SK-N-SH treated with all-trans-retinoic acid at 6 μM for 48 hours (cell line): Measurements from ENCODE around the gene PRRC2C.
"Not testable (repeated sequence)": the region's sequence is repeated elsewhere in the genome, so short reads cannot be mapped to it uniquely, and the experiment has no call there.

ENCODE experiments used
- BACH2 ChIP-seq: fragments of 250-450 bp; sonication (Bioruptor Pico); IDR thresholded peaks from 2 replicates; pipeline ENCODE4 v1.9.0; 2021; ENCODE audit warnings: mild to moderate bottlenecking, borderline replicate concordance
- CREB5 ChIP-seq: fragments of 250-450 bp; sonication (Bioruptor Pico); IDR thresholded peaks from 2 replicates; pipeline ENCODE4 v1.5.1; 2020; ENCODE audit warnings: low read depth, mild to moderate bottlenecking, moderate library complexity
- CSRNP3 ChIP-seq: fragments of 250-450 bp; sonication (Bioruptor Pico); IDR thresholded peaks from 2 replicates; pipeline ENCODE4 v1.5.1; 2021; ENCODE audit warnings: mild to moderate bottlenecking, moderate library complexity
- ESRRG ChIP-seq: fragments of 250-450 bp; sonication (Bioruptor Pico); IDR thresholded peaks from 2 replicates; pipeline ENCODE4 v1.6.1; 2021; ENCODE audit warnings: mild to moderate bottlenecking
- GLIS3 ChIP-seq: fragments of 250-450 bp; sonication (Bioruptor Pico); IDR thresholded peaks from 2 replicates; pipeline ENCODE4 v1.5.0; 2020; ENCODE audit warnings: mild to moderate bottlenecking, moderate library complexity
- ISL1 ChIP-seq: fragments of 250-450 bp; sonication (Bioruptor Pico); IDR thresholded peaks from 2 replicates; pipeline ENCODE4 v2.1.2; 2022; ENCODE audit warnings: mild to moderate bottlenecking, moderate library complexity
- PATZ1 ChIP-seq: fragments of 250-450 bp; sonication (Bioruptor Pico); IDR thresholded peaks from 2 replicates; pipeline ENCODE4 v1.8.0; 2020; ENCODE audit warnings: mild to moderate bottlenecking, moderate library complexity, borderline replicate concordance
- TOX ChIP-seq: fragments of 250-450 bp; sonication (Bioruptor Pico); IDR thresholded peaks from 2 replicates; pipeline ENCODE4 v1.8.0; 2021; ENCODE audit warnings: mild to moderate bottlenecking, moderate library complexity, borderline replicate concordance
- ZNF70 ChIP-seq: fragments of 450-650 bp; formaldehyde crosslinking; IDR thresholded peaks from 2 replicates; pipeline ENCODE4 v1.5.0; 2020; ENCODE audit warnings: mild to moderate bottlenecking, moderate library complexity

- not testable (repeated sequence) for TF ChIP-seq ESRRG (CRISPR knock-in tag); BACH2 (CRISPR knock-in tag); PATZ1 (CRISPR knock-in tag); ISL1 (CRISPR knock-in tag); CREB5 (CRISPR knock-in tag); TOX; CSRNP3 (CRISPR knock-in tag); GLIS3 (CRISPR knock-in tag); ZNF70 (CRISPR knock-in tag)
Measured at GRCh38 chr1:171440201-171440600, 45.1 kb upstream of the PRRC2C start.
